ENCODE measurements around the gene UMODL1.

Gene UMODL1

GRCh38 chr21:42058631-42059111, 12.4 kb upstream of the UMODL1 start:
- in situ Hi-C loops (cut with HindIII; ENCODE audit: low pct_ligation_motif_present, low sequenced_read_pairs): no loop called here
- DNase-seq: no peak
- Histone ChIP-seq H3K27ac (no peak overlapping the region), H3K27me3 (replicated peaks) (no peaks in the 10 kb centered on the region), H3K4me3 (ENCODE audit: low read depth, low read length) (no peak overlapping the region), H3K36me3 (replicated peaks) (no peaks in the 10 kb centered on the region)
- TF ChIP-seq CTCF (IDR thresholded peaks at IDR 0.05; ENCODE audit: low read depth, low read length, missing control alignments): no peak

- DNase-seq: no peak
- Histone ChIP-seq H3K4me3 (ENCODE audit: low read depth, low read length) (no peak overlapping the region), H3K27ac (no peak overlapping the region), H3K27me3 (replicated peaks) (no peaks in the 10 kb centered on the region), H3K36me3 (replicated peaks) (no peaks in the 10 kb centered on the region)
- no peak for TF ChIP-seq CTCF (IDR thresholded peaks at IDR 0.05; ENCODE audit: low read depth, low read length, missing control alignments)
- in situ Hi-C loops (cut with HindIII; ENCODE audit: low pct_ligation_motif_present, low sequenced_read_pairs): no loop called here
Observed at GRCh38 chr21:42059141-42059540, 12.0 kb upstream of the UMODL1 start.

GRCh38 chr21:42059721-42060120, 11.4 kb upstream of the UMODL1 start:
- TF ChIP-seq CTCF (IDR thresholded peaks at IDR 0.05; ENCODE audit: low read depth, low read length, missing control alignments): no peak
- in situ Hi-C loops (cut with HindIII; ENCODE audit: low pct_ligation_motif_present, low sequenced_read_pairs): no loop called here
- H3K4me3 ChIP-seq (ENCODE audit: low read depth, low read length): no peak overlapping the region
- no peaks in the 10 kb centered on the region for H3K27me3 ChIP-seq (replicated peaks)
- no peak for DNase-seq
- H3K36me3 ChIP-seq (replicated peaks): no peaks in the 10 kb centered on the region
- no peak overlapping the region for H3K27ac ChIP-seq

- TF ChIP-seq CTCF (IDR thresholded peaks at IDR 0.05; ENCODE audit: low read depth, low read length, missing control alignments): no peak
- Histone ChIP-seq H3K27ac (no peak overlapping the region), H3K36me3 (replicated peaks) (no peaks in the 10 kb centered on the region), H3K27me3 (replicated peaks) (no peaks in the 10 kb centered on the region), H3K4me3 (ENCODE audit: low read depth, low read length) (no peak overlapping the region)
- in situ Hi-C loops (cut with HindIII; ENCODE audit: low pct_ligation_motif_present, low sequenced_read_pairs): no loop called here
- DNase-seq: no peak
Observed at GRCh38 chr21:42060166-42060565, 11.0 kb upstream of the UMODL1 start.

GRCh38 chr21:42061195-42061985, 9.7 kb upstream of the UMODL1 start:
- in situ Hi-C loops (cut with HindIII; ENCODE audit: low pct_ligation_motif_present, low sequenced_read_pairs): no loop called here
- no peak for TF ChIP-seq CTCF (IDR thresholded peaks at IDR 0.05; ENCODE audit: low read depth, low read length, missing control alignments)
- Histone ChIP-seq H3K36me3 (replicated peaks) (no peaks in the 10 kb centered on the region), H3K27ac (no peak overlapping the region), H3K4me3 (ENCODE audit: low read depth, low read length) (no peak overlapping the region), H3K27me3 (replicated peaks) (no peaks in the 10 kb centered on the region)
- DNase-seq: no peak

- Histone ChIP-seq H3K27ac (no peak overlapping the region), H3K4me3 (ENCODE audit: low read depth, low read length) (no peak overlapping the region), H3K27me3 (replicated peaks) (no peaks in the 10 kb centered on the region), H3K36me3 (replicated peaks) (no peaks in the 10 kb centered on the region)
- in situ Hi-C loops (cut with HindIII; ENCODE audit: low pct_ligation_motif_present, low sequenced_read_pairs): no loop called here
- TF ChIP-seq CTCF (IDR thresholded peaks at IDR 0.05; ENCODE audit: low read depth, low read length, missing control alignments): no peak
- no peak for DNase-seq
Observed at GRCh38 chr21:42061986-42062235, 9.2 kb upstream of the UMODL1 start.
